Embryonic facial prominence (tissue), 1 donor: Measurements from ENCODE around the gene TMEM170B.

Experiments
- DNase-seq: peaks from one replicate; pipeline ENCODE4 v3.0.0-alpha.2; 2016; ENCODE audit errors: extremely low spot score

The TMEM170B gene

GRCh38 chr6:11537229-11538051, at the start of gene TMEM170B:
Gene TMEM170B, plus strand, starts transcription at chr6:11537749. Its CDS starts 529 bp downstream, at chr6:11538278.
- peak; percentile 90 for DNase-seq

GRCh38 chr6:11490996-11491395, 46.6 kb upstream of the TMEM170B start:
- no peak for DNase-seq

GRCh38 chr6:11491596-11492463, 45.7 kb upstream of the TMEM170B start:
- DNase-seq: no peak

- DNase-seq: no peak
Measured at GRCh38 chr6:11492464-11493290, 44.9 kb upstream of the TMEM170B start.

- DNase-seq: no peak
Measured at GRCh38 chr6:11493974-11494373, 43.6 kb upstream of the TMEM170B start.

GRCh38 chr6:11494786-11495564, 42.6 kb upstream of the TMEM170B start:
- no peak for DNase-seq

- DNase-seq: peak; percentile 11
Measured at GRCh38 chr6:11495565-11496145, 41.9 kb upstream of the TMEM170B start.

- DNase-seq: peak; percentile 86
Measured at GRCh38 chr6:11496152-11497060, 41.1 kb upstream of the TMEM170B start.

- DNase-seq: no peak
Measured at GRCh38 chr6:11497107-11497506, 40.4 kb upstream of the TMEM170B start.

GRCh38 chr6:11497881-11498280, 39.7 kb upstream of the TMEM170B start:
- no peak for DNase-seq

GRCh38 chr6:11500008-11500407, 37.5 kb upstream of the TMEM170B start:
- DNase-seq: no peak

- no peak for DNase-seq
Measured at GRCh38 chr6:11509471-11509870, 28.1 kb upstream of the TMEM170B start.

GRCh38 chr6:11514672-11515071, 22.9 kb upstream of the TMEM170B start:
- no peak for DNase-seq

- no peak for DNase-seq
Measured at GRCh38 chr6:11515763-11516162, 21.8 kb upstream of the TMEM170B start.

GRCh38 chr6:11522812-11523605, 14.5 kb upstream of the TMEM170B start:
- no peak for DNase-seq

GRCh38 chr6:11525468-11526155, 11.9 kb upstream of the TMEM170B start:
- no peak for DNase-seq

GRCh38 chr6:11526156-11526505, 11.4 kb upstream of the TMEM170B start:
- DNase-seq: no peak

- DNase-seq: no peak
Measured at GRCh38 chr6:11527274-11527870, 10.2 kb upstream of the TMEM170B start.
